NCI-H2196 (cell line): ENCODE measurements around the gene DERL2.
A peak's percentile ranks its signal among the peaks of the same experiment; 100 is the strongest.

Experiments
- DNase-seq: peaks from one replicate; lab custom pipeline; 2025; ENCODE audit not compliant: unreplicated experiment; lab: John Stamatoyannopoulos, UW

DERL2 gene

DNA sequence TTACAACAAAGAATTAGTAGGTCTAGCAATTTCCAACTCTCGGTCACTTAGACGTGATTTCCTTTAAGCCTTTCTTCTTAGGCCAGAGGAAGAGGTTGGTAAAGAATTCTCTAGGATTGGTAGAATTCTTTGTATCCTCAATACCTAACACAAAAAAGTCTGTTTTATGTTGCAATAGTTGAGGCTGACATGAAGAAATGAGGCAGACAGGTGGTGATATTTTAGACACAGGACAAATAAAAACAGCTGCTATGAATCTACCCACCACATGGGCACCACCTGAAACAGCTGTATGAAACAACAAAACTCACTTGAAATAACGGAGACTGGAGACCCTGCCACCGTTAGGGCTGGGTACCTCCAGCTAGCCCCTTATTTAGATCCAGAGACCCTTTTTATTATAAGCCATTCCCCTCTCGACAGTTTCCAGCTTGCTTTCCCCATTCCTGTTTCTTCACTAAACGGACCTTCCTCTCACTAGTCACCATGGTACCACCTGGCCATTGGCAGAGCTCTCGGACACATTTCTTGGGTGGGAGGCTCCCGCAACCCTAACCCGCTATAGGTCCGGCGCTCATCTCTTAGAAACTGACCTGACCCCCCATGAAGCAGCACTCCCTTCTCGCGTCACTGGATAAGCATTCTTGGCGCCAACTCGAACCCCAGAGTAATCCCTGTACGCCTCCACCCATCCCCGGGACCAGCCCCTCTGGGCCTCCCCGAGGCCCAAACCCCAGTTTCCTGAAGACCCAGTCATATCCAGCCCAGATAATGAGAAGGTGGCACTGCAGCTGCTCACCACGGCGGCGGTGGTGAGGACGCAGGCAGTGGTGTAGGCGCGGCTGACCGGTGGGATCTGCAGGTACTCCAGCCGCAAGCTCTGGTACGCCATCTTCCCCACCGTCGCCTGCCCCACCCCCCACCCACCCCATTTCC, at the start of gene DERL2:
Gene DERL2, minus strand, starts transcription at position 909 of the 936 bp plus-strand sequence. Its CDS starts 17 bp downstream, at position 892.
- DNase-seq: no peak

- DNase-seq: no peak
Measured at GRCh38 chr17:5535436-5535835, 49.5 kb upstream of the DERL2 start.

DNA sequence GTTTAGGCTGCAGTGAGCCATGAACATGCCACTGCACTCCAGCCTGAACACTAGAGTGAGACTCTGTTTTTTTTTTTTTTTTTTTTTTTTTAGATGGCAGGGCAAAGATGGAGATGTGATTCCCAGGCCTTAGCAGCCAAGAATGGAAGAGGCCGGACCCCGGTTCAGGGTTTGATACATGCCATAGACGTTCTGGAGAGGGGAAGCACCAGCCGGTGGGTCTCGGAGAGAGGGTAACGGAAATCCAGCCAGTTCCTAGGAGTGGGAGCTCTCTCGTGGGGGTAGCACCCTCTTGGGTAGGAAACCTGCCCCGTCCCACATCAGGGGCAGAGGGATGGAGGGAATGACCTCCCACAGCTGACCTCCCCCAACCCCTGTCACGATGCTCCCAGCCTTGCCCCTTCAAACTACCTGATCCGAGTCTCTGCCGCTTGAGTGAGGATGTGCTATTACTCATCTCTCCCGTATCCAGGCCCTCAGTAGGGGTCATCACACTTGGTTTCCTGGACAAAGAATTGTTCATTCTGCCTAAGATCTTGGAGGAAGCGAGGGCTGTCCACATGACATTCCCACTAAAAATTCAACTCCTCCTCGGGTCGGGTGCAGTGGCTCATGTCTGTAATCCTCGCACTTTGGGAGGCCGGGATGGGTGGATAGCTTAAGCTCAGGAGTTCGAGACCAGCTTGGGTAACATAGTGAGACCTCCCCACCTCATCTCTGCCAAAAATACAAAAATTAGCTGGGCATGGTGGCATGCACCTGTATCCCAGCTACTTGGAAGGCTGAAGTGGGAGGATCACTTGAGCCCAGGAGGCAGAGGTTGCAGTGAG, 47.7 kb upstream of the DERL2 start:
- DNase-seq: no peak

- no peak for DNase-seq
Measured at GRCh38 chr17:5532581-5532980, 46.6 kb upstream of the DERL2 start.

DNA sequence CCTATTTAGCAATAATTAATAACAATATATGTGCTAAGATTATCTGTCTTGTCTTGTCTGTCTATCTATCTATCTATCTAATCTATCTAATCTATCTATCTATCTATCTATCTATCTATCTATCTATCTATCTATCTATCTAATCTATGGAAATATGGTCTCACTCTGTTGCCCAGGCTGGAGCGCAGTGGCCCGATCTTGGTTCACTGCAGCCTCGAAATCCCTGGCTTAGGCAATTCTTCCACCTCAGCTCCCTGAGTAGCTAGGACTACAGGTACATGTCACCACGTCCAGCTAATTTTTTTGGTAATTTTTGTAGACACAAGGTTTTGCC, 45.1 kb upstream of the DERL2 start:
- DNase-seq: no peak

- no peak for DNase-seq
Measured at GRCh38 chr17:5530265-5531084, 44.5 kb upstream of the DERL2 start.

- DNase-seq: no peak
Measured at GRCh38 chr17:5527601-5528250, 41.7 kb upstream of the DERL2 start.

DNA sequence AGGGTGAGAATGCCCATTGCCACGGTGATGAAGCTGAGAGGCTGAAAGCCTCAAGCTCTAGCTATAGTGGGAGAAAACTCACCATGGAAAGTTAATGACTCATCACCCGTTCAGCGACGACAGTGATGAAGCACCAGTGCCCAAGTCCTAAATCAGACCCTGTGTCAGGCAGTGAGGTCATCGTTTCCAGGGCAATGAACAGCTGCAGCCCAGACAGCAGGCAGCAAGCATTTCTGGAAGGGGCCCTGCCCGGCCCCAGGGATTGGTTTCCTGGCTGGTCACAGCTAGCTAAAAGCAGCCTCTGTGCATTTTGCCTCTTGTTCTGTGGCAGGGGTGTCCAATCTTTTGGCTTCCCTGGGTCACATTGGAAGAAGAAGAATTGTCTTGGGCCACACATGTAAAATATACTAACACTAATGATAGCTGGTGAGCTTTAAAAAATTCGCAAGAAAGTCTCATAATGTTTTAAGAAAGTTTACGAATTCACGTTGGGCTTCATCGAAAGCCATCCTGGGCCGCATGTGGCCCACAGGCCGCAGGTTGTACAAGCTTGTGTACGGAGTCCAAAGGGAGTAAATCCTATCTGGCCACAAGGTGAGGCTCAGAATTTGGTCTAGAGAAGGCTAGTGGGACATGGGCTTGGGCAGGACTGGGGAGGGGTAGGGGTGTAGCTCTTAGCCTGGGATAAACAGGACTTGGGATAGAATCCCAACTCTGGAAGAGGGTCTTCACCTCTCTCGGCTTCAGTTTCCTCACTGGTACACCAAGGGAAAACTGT, 41.0 kb upstream of the DERL2 start:
- DNase-seq: peak; percentile 36

DNA sequence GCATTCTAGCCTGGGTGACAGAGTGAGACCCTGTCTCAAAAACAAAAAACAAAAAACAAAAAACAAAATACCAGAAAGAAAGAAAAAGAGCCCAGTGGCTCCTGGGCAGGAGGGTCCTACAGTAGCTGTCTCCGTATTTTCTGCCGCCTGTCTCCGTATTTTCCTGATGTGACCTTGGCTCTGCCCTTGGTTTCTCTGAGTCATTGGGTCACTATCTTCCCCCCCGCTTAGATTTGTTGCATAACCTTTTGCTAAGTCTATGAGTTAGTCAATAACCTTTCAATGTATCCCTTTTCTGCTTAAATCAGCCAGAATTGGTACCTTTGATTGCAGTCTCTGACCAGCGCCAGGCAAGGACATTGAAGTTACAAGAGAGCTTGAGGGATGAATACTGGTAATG, 37.3 kb upstream of the DERL2 start:
- DNase-seq: no peak

- DNase-seq: no peak
Measured at GRCh38 chr17:5522476-5522875, 36.5 kb upstream of the DERL2 start.

DNA sequence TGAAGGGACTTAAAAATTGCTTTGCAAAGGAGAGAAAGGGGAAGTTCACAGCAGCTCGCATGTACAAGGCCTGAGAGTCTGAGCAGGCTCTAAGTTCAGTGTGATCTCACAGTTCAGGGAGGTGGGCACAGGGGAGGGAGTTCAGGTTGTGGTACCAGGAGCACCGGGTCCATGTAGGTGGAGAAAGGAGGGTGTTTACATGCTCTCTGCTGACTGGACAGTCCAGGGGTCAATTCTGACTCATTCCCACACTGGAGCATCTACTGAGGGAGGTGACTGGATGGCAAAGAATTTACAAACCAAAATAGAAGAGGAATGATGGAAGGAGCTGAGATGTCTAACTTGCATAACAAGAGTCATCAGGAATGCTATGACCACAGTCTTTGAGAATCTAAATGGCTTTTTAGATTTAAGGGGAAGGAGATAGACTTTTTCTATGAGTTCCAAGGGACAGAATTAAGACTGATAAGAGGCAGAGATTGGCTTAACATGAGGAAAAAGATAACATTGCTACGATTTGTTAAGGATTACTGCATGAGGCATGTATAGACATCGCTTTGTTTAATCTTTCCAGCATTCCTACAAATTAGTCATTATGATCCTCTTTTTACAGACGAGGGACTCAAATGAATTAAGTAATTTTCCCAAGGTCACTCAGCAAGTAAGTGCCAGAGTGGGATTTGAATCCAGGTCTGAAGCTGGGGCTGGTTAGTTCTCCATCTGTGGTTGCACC, 30.2 kb upstream of the DERL2 start:
- DNase-seq: no peak

DNA sequence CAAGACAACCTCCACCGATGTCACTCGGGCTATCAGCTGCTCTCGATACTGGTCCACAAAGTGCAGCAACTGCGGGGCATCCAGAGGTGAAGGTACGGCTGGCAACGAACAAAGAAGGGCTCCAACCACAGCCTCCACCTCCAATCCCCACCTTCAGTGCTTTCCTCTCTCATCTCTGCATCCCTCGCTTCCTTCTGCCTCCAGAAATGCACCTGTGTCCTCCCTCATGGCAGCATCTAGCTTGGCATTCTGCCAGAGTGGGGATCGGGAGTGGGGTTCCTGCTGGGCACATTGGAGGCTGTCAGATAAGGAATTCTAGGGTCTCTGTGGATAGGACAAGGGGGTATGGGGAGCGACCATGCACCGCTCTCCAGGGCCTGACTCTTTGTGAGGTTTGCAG, 29.0 kb upstream of the DERL2 start:
- no peak for DNase-seq

GRCh38 chr17:5513628-5514027, 27.6 kb upstream of the DERL2 start:
- no peak for DNase-seq

GRCh38 chr17:5511401-5512225, 25.6 kb upstream of the DERL2 start:
- no peak for DNase-seq

GRCh38 chr17:5510771-5511170, 24.8 kb upstream of the DERL2 start:
- DNase-seq: no peak

DNA sequence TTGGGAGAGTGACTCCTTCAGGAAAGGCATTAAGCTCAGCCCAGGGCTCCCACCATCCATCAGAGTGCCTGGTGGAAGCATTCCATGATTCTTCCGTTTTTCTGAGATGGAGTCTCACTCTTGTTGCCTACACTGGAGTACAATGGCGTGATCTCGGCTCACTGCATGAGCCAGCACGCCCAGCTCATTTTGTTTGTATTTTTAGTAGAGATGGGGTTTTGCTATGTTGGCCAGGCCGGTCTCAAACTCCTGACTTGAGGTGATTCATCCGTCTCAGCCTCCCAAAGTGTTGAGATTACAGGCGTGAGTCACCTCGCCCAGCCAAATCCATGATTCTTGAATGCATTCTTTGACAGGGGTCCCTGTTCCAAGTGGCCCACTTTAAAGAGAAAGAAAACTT, 23.5 kb upstream of the DERL2 start:
- DNase-seq: no peak

DNA sequence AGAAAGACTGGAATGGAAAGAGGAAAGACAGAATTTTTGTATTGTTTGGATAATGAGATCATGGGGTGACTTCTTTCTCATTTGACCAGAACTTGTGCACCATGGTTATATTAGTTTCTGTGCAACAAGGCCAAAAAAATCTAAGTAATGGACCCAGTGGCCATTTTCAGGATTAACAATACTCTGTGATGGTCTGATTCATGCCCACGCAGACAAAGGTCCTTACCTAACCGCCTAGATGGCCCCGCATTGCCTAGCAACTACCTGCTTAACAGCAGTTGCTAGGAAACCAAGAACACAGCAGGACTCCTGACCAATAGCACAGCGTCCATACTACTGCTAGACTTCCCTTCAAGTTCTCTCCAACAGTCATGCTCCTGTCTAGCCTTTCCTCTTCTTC, 22.8 kb upstream of the DERL2 start:
- peak; percentile 47 for DNase-seq

GRCh38 chr17:5506307-5506706, 20.3 kb upstream of the DERL2 start:
- DNase-seq: no peak
